HepG2 (cell line): ENCODE measurements around the gene FAM78A. TPM values are rescaled to one million over a fixed set of nuclear protein-coding genes. Genes with fewer than 3 reads are reported as not detected.

Experiments
- ARHGAP35 ChIP-seq: sonication (generic); formaldehyde crosslinking; IDR thresholded peaks from 2 replicates; pipeline ENCODE4 v1.9.0; 2022; ENCODE audit warnings: mild to moderate bottlenecking, inconsistent platforms, moderate library complexity, missing genetic modification reagents, borderline replicate concordance
- ATAD3A ChIP-seq: sonication (generic); formaldehyde crosslinking; IDR thresholded peaks from 2 replicates; pipeline ENCODE4 v1.4.0; 2020; ENCODE audit warnings: missing genetic modification reagents
- ATF5 ChIP-seq: sonication (generic); formaldehyde crosslinking; IDR thresholded peaks from 2 replicates; pipeline ENCODE4 v1.4.0; 2020; ENCODE audit warnings: mild to moderate bottlenecking, low read depth, missing genetic modification reagents
- CHCHD3 ChIP-seq: sonication (generic); formaldehyde crosslinking; IDR thresholded peaks from 2 replicates; pipeline ENCODE4 v1.8.0; 2022; ENCODE audit warnings: mild to moderate bottlenecking, missing genetic modification reagents, moderate library complexity
- EED ChIP-seq: sonication (generic); formaldehyde crosslinking; IDR thresholded peaks from 2 replicates; pipeline ENCODE4 v1.5.0; 2020; ENCODE audit warnings: mild to moderate bottlenecking, missing genetic modification reagents
- GATAD2A ChIP-seq: IDR thresholded peaks from 2 replicates; pipeline ENCODE4 v1.6.1; 2016
- MAZ ChIP-seq, 2 experiments: sonication (generic) in 1 of 2; formaldehyde crosslinking in 1 of 2; IDR thresholded peaks; 2 replicates each; pipeline versions ENCODE4 v1.5.0 to v1.6.1; 2012 to 2020; ENCODE audit warnings: low read depth in 2 of 2, mild to moderate bottlenecking in 2 of 2, borderline replicate concordance in 1 of 2, improper control_type of control experiment in 1 of 2, low read length in 1 of 2, missing genetic modification reagents in 1 of 2, moderate library complexity in 1 of 2
- MZF1 ChIP-seq: sonication (generic); formaldehyde crosslinking; IDR thresholded peaks from 2 replicates; pipeline ENCODE4 v1.8.1; 2023; ENCODE audit warnings: mild to moderate bottlenecking, missing genetic modification reagents, borderline replicate concordance
- NFIB ChIP-seq: sonication (generic); formaldehyde crosslinking; IDR thresholded peaks from 2 replicates; pipeline ENCODE4 v1.9.0; 2021; ENCODE audit warnings: missing genetic modification reagents, mild to moderate bottlenecking, borderline replicate concordance
- NFKB2 ChIP-seq: sonication (generic); formaldehyde crosslinking; IDR thresholded peaks from 2 replicates; pipeline ENCODE4 v1.4.0; 2020; ENCODE audit warnings: missing genetic modification reagents, borderline replicate concordance
- NR2C2 ChIP-seq: sonication (generic); formaldehyde crosslinking; IDR thresholded peaks from 2 replicates; pipeline ENCODE4 v1.4.0; 2020; ENCODE audit warnings: missing genetic modification reagents, mild to moderate bottlenecking, moderate library complexity, borderline replicate concordance
- PLSCR1 ChIP-seq: sonication (generic); formaldehyde crosslinking; IDR thresholded peaks from 2 replicates; pipeline ENCODE4 v1.5.0; 2020; ENCODE audit warnings: missing genetic modification reagents, mild to moderate bottlenecking, borderline replicate concordance
- POGZ ChIP-seq: sonication (generic); formaldehyde crosslinking; IDR thresholded peaks from 2 replicates; pipeline ENCODE4 v1.4.0; 2020; ENCODE audit warnings: mild to moderate bottlenecking, missing genetic modification reagents
- REPIN1 ChIP-seq: sonication (generic); formaldehyde crosslinking; IDR thresholded peaks from 2 replicates; pipeline ENCODE4 v1.8.0; 2022; ENCODE audit warnings: missing genetic modification reagents, low read depth, mild to moderate bottlenecking, borderline replicate concordance
- REXO4 ChIP-seq: sonication (generic); formaldehyde crosslinking; IDR thresholded peaks from 2 replicates; pipeline ENCODE4 v1.8.0; 2022; ENCODE audit warnings: missing genetic modification reagents, mild to moderate bottlenecking, borderline replicate concordance
- TBP ChIP-seq: sonication (generic); formaldehyde crosslinking; IDR thresholded peaks from 2 replicates; pipeline ENCODE4 v1.5.0; 2020; ENCODE audit warnings: missing genetic modification reagents
- TFAP4 ChIP-seq: sonication (generic); IDR thresholded peaks from 2 replicates; pipeline ENCODE4 v1.6.1; 2016; ENCODE audit warnings: low read depth, borderline replicate concordance
- ZNF331 ChIP-seq: sonication (generic); formaldehyde crosslinking; IDR thresholded peaks from 2 replicates; pipeline ENCODE4 v1.4.0; 2020; ENCODE audit warnings: missing genetic modification reagents
- ZNF33B ChIP-seq: sonication (generic); formaldehyde crosslinking; IDR thresholded peaks from 2 replicates; pipeline ENCODE4 v1.5.1; 2020; ENCODE audit warnings: mild to moderate bottlenecking, missing genetic modification reagents
- ZNF484 ChIP-seq: sonication (generic); formaldehyde crosslinking; IDR thresholded peaks from 2 replicates; pipeline ENCODE4 v1.5.1; 2020; ENCODE audit warnings: mild to moderate bottlenecking, low read depth, missing genetic modification reagents, borderline replicate concordance
- ZNF777 ChIP-seq: sonication (generic); formaldehyde crosslinking; IDR thresholded peaks from 2 replicates; pipeline ENCODE4 v1.4.0; 2020; ENCODE audit warnings: missing genetic modification reagents
- ZNF83 ChIP-seq: sonication (generic); formaldehyde crosslinking; IDR thresholded peaks from 2 replicates; pipeline ENCODE4 v1.4.0; 2020; ENCODE audit warnings: missing genetic modification reagents, mild to moderate bottlenecking, borderline replicate concordance
- ZSCAN12 ChIP-seq: sonication (generic); formaldehyde crosslinking; IDR thresholded peaks from 2 replicates; pipeline ENCODE4 v1.9.0; 2021; ENCODE audit warnings: mild to moderate bottlenecking, missing genetic modification reagents
- ZXDC ChIP-seq: sonication (generic); formaldehyde crosslinking; IDR thresholded peaks from 2 replicates; pipeline ENCODE4 v1.5.0; 2020; ENCODE audit warnings: mild to moderate bottlenecking, missing genetic modification reagents
- polyA plus RNA-seq, 8 experiments: library from polyadenylated mRNA; depleted of rRNA in 3 of 8; stranded (reverse) in 7 of 8; unstranded in 1 of 8; fragments of >200 nt; fragmentation: Illumina TruSeq in 4 of 8; extraction: Trizol in 4 of 8; gene quantifications; 2 replicates each; pipeline versions ENCODE4 v1.2.1 to v1.2.3, GENCODE V29; 2011 to 2016; ENCODE audit warnings: low read depth in 4 of 8, missing spikeins in 1 of 8, mixed read lengths in 1 of 8; ENCODE audit not compliant: insufficient read depth in 1 of 8
- total RNA-seq, 5 experiments: library from RNA; depleted of rRNA; stranded (reverse); fragments of >200 nt; fragmentation: Illumina TruSeq; extraction: Trizol; gene quantifications; 2 replicates each; pipeline ENCODE4 v1.2.3, GENCODE V29; 2016; ENCODE audit warnings: low read depth in 1 of 5

The FAM78A gene
- total and polyA plus RNA-seq, 2 of the 13 experiments (the other 11 are each of a cell fraction or from before 2014, with no cell fraction given): 0.18 to 0.62 TPM

GRCh38 chr9:131277910-131278701, 1.8 kb upstream of the FAM78A start (continued):
- no peak for TF ChIP-seq ZXDC
- TF ChIP-seq TBP (CRISPR knock-in tag): no peak
- no peak for TF ChIP-seq ZSCAN12 (CRISPR knock-in tag)
- TF ChIP-seq NFIB: no peak
- no peak for TF ChIP-seq ZNF83 (CRISPR knock-in tag)
- TF ChIP-seq ZNF331 (CRISPR knock-in tag): no peak
- peak; percentile 80 for TF ChIP-seq NR2C2 (CRISPR knock-in tag)
- TF ChIP-seq REPIN1: no peak
- no peak for TF ChIP-seq ZNF484 (CRISPR knock-in tag)
- no peak for TF ChIP-seq PLSCR1 (CRISPR knock-in tag)
- TF ChIP-seq ZNF33B (CRISPR knock-in tag): no peak
- no peak for TF ChIP-seq ZNF777 (CRISPR knock-in tag)
- TF ChIP-seq POGZ (CRISPR knock-in tag): no peak
- no peak for TF ChIP-seq NFKB2 (CRISPR knock-in tag)
- TF ChIP-seq EED: no peak
- no peak for TF ChIP-seq REXO4 (CRISPR knock-in tag)
- TF ChIP-seq CHCHD3 (CRISPR knock-in tag): no peak
- no peak for TF ChIP-seq ATF5
- TF ChIP-seq MZF1: no peak
- TF ChIP-seq MAZ (IDR thresholded peaks at IDR 0.05; ENCODE audit: borderline replicate concordance, low read depth, low read length): no peak
- no peak for TF ChIP-seq MAZ (CRISPR knock-in tag; IDR thresholded peaks at IDR 0.05; ENCODE audit: low read depth)
- no peak for TF ChIP-seq ARHGAP35 (CRISPR knock-in tag)
- no peak for TF ChIP-seq ATAD3A (CRISPR knock-in tag)
- TF ChIP-seq GATAD2A (CRISPR knock-in tag): no peak
- peak; percentile 28; the same call in 1 of the 2 replicates for TF ChIP-seq TFAP4
